Skin of body (tissue), 1 donor: ENCODE data around the gene EFHB. TPM values are rescaled to one million over a fixed set of nuclear protein-coding genes. Genes with fewer than 3 reads are reported as not detected.

Experiments
- total RNA-seq: library from RNA; depleted of rRNA; stranded (reverse); fragments of >200 nt; gene quantifications from one replicate; pipeline ENCODE4 v1.2.3, GENCODE V29; 2014

EFHB gene
- total RNA-seq, 1 donor from 2014 or later: 0.79 TPM

Other genes starting within 250 kb of the EFHB start
- gene RAB5A, start 12.9 kb upstream of the EFHB start, total RNA-seq: 81.6 TPM
- gene PP2D1, start 78.0 kb upstream of the EFHB start, total RNA-seq: not detected
- 24.7 TPM for gene KAT2B, start 106.2 kb upstream of the EFHB start, total RNA-seq